IMR-90 (cell line): Measurements from ENCODE around the gene INSL3. TPM values are rescaled to one million over a fixed set of nuclear protein-coding genes. Genes with fewer than 3 reads are reported as not detected.
A peak's percentile ranks its signal among the peaks of the same experiment; 100 is the strongest.

Experiments
- ATAC-seq: fragments of 200-7000 bp; cut with Tn5 transposase; 2 replicates; pipeline ENCODE4 v1.9.1; 2020; ENCODE audit warnings: low read depth, mild to moderate bottlenecking, moderate library complexity
- BruUV-seq: library from RNA; stranded (reverse); fragments of 400-500 nt; replicated peaks from 2 replicates; lab custom pipeline; 2021; lab: Mats Ljungman, UMichigan
- CTCF ChIA-PET: fragments of 300-600 bp; formaldehyde crosslinking; extraction: SDS; loops from one replicate; lab custom pipeline; 2021; ENCODE audit warnings: antibody characterized with exemption; lab: Yijun Ruan, JAX
- POLR2A ChIA-PET: fragments of 300-600 bp; sonication (Branson Sonifier 250); formaldehyde crosslinking; loops from one replicate; lab custom pipeline; 2022; ENCODE audit warnings: antibody characterized with exemption; ENCODE audit not compliant: unreplicated experiment; lab: Charles Lee
- DNase-seq: peaks from one replicate; pipeline ENCODE4 v3.0.0; 2013
- H2AFZ ChIP-seq: replicated peaks from 2 replicates; pipeline ENCODE3; 2013; ENCODE audit warnings: low read length, mild to moderate bottlenecking; ENCODE audit not compliant: poor library complexity
- H2AK5ac ChIP-seq: 2 replicates; pipeline ENCODE4 v1.6.1; 2013; ENCODE audit warnings: low read depth, low read length, inconsistent platforms
- H2AK9ac ChIP-seq: replicated peaks from 2 replicates; pipeline ENCODE3; 2013; ENCODE audit warnings: mild to moderate bottlenecking, low read depth, low read length, moderate library complexity; ENCODE audit not compliant: poor library complexity
- H2BK120ac ChIP-seq: 2 replicates; pipeline ENCODE4 v1.6.1; 2013; ENCODE audit warnings: low read depth, low read length, inconsistent platforms
- H2BK15ac ChIP-seq: 3 replicates; pipeline ENCODE4 v1.6.1; 2013; ENCODE audit warnings: low read depth, low read length, inconsistent platforms
- H2BK20ac ChIP-seq: 2 replicates; pipeline ENCODE4 v1.6.1; 2013; ENCODE audit warnings: low read depth, mild to moderate bottlenecking, inconsistent platforms, low read length, moderate library complexity
- H2BK5ac ChIP-seq: 2 replicates; pipeline ENCODE4 v1.6.1; 2013; ENCODE audit warnings: mild to moderate bottlenecking, low read depth, low read length, inconsistent platforms; ENCODE audit not compliant: poor library complexity, severe bottlenecking
- H3K14ac ChIP-seq: replicated peaks from 2 replicates; pipeline ENCODE4 v1.6.1; 2013; ENCODE audit warnings: low read depth, low read length, inconsistent platforms
- H3K18ac ChIP-seq: 2 replicates; pipeline ENCODE4 v1.6.1; 2013; ENCODE audit warnings: low read depth, low read length, control low read depth
- H3K23ac ChIP-seq: 2 replicates; pipeline ENCODE4 v1.6.1; 2013; ENCODE audit warnings: low read depth, low read length, inconsistent platforms
- H3K27ac ChIP-seq: 2 replicates; pipeline ENCODE4 v1.5.1; 2013; ENCODE audit warnings: mild to moderate bottlenecking, control low read depth, low read length; ENCODE audit not compliant: insufficient read depth
- H3K27me3 ChIP-seq: 2 replicates; pipeline ENCODE4 v1.6.1; 2013; ENCODE audit warnings: low read length; ENCODE audit not compliant: control insufficient read depth, insufficient read depth
- H3K36me3 ChIP-seq: 2 replicates; pipeline ENCODE4 v1.6.1; 2013; ENCODE audit warnings: low read length, mixed read lengths; ENCODE audit not compliant: control insufficient read depth, insufficient read depth
- H3K4ac ChIP-seq: 2 replicates; pipeline ENCODE4 v1.6.1; 2013; ENCODE audit warnings: low read depth, low read length, inconsistent platforms
- H3K4me1 ChIP-seq: 2 replicates; pipeline ENCODE4 v1.6.1; 2013; ENCODE audit warnings: low read length, mixed read lengths; ENCODE audit not compliant: control insufficient read depth, insufficient read depth
- H3K4me2 ChIP-seq: 2 replicates; pipeline ENCODE4 v1.6.1; 2013; ENCODE audit warnings: low read depth, mild to moderate bottlenecking, control low read depth, low read length, moderate library complexity
- H3K4me3 ChIP-seq: 2 replicates; pipeline ENCODE4 v1.5.1; 2013; ENCODE audit warnings: low read depth, mild to moderate bottlenecking, control low read depth, low read length, moderate library complexity; ENCODE audit not compliant: insufficient read depth
- H3K56ac ChIP-seq: 2 replicates; pipeline ENCODE4 v1.6.1; 2013; ENCODE audit warnings: low read length, inconsistent platforms; ENCODE audit not compliant: insufficient read depth; ENCODE audit errors: extremely low read depth
- H3K79me1 ChIP-seq, 2 experiments: 2 replicates each; pipeline ENCODE4 v1.6.1; 2013; ENCODE audit warnings: low read length in 2 of 2, inconsistent platforms in 1 of 2, low read depth in 1 of 2
- H3K9ac ChIP-seq: 2 replicates; pipeline ENCODE4 v1.6.1; 2013; ENCODE audit warnings: low read depth, low read length, control low read depth
- H3K9me1 ChIP-seq: 2 replicates; pipeline ENCODE4 v1.6.1; 2013; ENCODE audit warnings: low read length, inconsistent platforms; ENCODE audit not compliant: insufficient read depth
- H3K9me3 ChIP-seq: 2 replicates; pipeline ENCODE4 v1.6.1; 2013; ENCODE audit warnings: low read length; ENCODE audit not compliant: control insufficient read depth, insufficient read depth
- H4K20me1 ChIP-seq: 2 replicates; pipeline ENCODE4 v1.6.1; 2013; ENCODE audit warnings: low read length, inconsistent platforms; ENCODE audit not compliant: insufficient read depth
- H4K5ac ChIP-seq: 2 replicates; pipeline ENCODE4 v1.6.1; 2013; ENCODE audit warnings: mild to moderate bottlenecking, low read depth, low read length, control low read depth
- H4K8ac ChIP-seq, 2 experiments: 2 replicates each; pipeline ENCODE4 v1.6.1; 2013; ENCODE audit warnings: low read depth in 2 of 2, low read length in 2 of 2, control low read depth in 1 of 2, inconsistent platforms in 1 of 2
- H4K91ac ChIP-seq: 2 replicates; pipeline ENCODE4 v1.6.1; 2013; ENCODE audit warnings: low read depth, low read length, inconsistent platforms; ENCODE audit not compliant: insufficient read depth
- BHLHE40 ChIP-seq: fragments of 150-350 bp; IDR thresholded peaks from 2 replicates; pipeline ENCODE4 v1.6.1; 2016; ENCODE audit warnings: mild to moderate bottlenecking, low read depth, low read length
- CTCF ChIP-seq: conservative IDR thresholded peaks from 2 replicates; pipeline ENCODE4 v1.5.1; 2012; ENCODE audit warnings: mild to moderate bottlenecking, low read depth, low read length, improper control_type of control experiment
- MAZ ChIP-seq: IDR thresholded peaks from 2 replicates; pipeline ENCODE4 v1.6.1; 2012; ENCODE audit warnings: low read depth, mild to moderate bottlenecking, low read length, improper control_type of control experiment, moderate library complexity, borderline replicate concordance
- MXI1 ChIP-seq: IDR thresholded peaks from 2 replicates; pipeline ENCODE4 v1.6.1; 2012; ENCODE audit warnings: low read depth, mild to moderate bottlenecking, low read length, moderate library complexity, borderline replicate concordance
- POLR2A ChIP-seq: IDR thresholded peaks from 2 replicates; pipeline ENCODE4 v1.6.1; 2012; ENCODE audit warnings: mild to moderate bottlenecking, low read depth, low read length
- RAD21 ChIP-seq: IDR thresholded peaks from 2 replicates; pipeline ENCODE4 v1.6.1; 2012; ENCODE audit warnings: low read length, improper control_type of control experiment
- RCOR1 ChIP-seq: IDR thresholded peaks from 2 replicates; pipeline ENCODE4 v1.6.1; 2012; ENCODE audit warnings: mild to moderate bottlenecking, low read length, improper control_type of control experiment; ENCODE audit not compliant: insufficient replicate concordance
- RFX5 ChIP-seq: IDR thresholded peaks from 2 replicates; pipeline ENCODE4 v1.8.0; 2012; ENCODE audit warnings: low read depth, mild to moderate bottlenecking, low read length, moderate library complexity
- SMC3 ChIP-seq: fragments of 150-350 bp; IDR thresholded peaks from 2 replicates; pipeline ENCODE4 v1.6.1; 2016; ENCODE audit warnings: low read depth, mild to moderate bottlenecking, antibody characterized with exemption, low read length, moderate library complexity
- WGBS, 2 experiments: methylation state at CpG; one replicate each; pipeline versions ENCODE4 v1.1.5 to v1.1.7; 2013; ENCODE audit warnings: missing lambda C conversion rate in 2 of 2; ENCODE audit not compliant: insufficient read length in 1 of 2; ENCODE audit errors: extremely low coverage in 2 of 2; 5-methylcytosine and 5-hydroxymethylcytosine counted together
- dilution Hi-C: fragments of 300-500 bp; cut with HindIII; formaldehyde crosslinking; loops from one replicate; pipeline ENCODE4 v1.14.3; 2018; ENCODE audit warnings: low sequenced_read_pairs; ENCODE audit not compliant: unreplicated experiment
- in situ Hi-C: fragments of 300-500 bp; cut with MboI; formaldehyde crosslinking; loops from 3 replicates; pipeline ENCODE4 v1.14.3; 2019; ENCODE audit warnings: low sequenced_read_pairs, inconsistent platforms, mixed read lengths
- intact Hi-C: fragments of 100-400 bp; cut with micrococcal nuclease; formaldehyde crosslinking; loops from 2 replicates; pipeline ENCODE4 v1.10.0; 2022
- polyA plus RNA-seq, 3 experiments: library from polyadenylated mRNA; depleted of rRNA; stranded (reverse); fragments of >200 nt; gene quantifications; 2 replicates each; pipeline ENCODE4 v1.2.3, GENCODE V29; 2012; ENCODE audit warnings: low replicate concordance in 1 of 3
- total RNA-seq: library from RNA; depleted of rRNA; stranded (reverse); fragments of >200 nt; gene quantifications from 2 replicates; pipeline ENCODE4 v1.2.3, GENCODE V29; 2012

Gene INSL3
- total and polyA plus RNA-seq, 2 of the 4 experiments (the other 2 are of a cell fraction), result not detected

GRCh38 chr19:17775245-17775927, 45.9 kb downstream of the INSL3 start:
- no peak for TF ChIP-seq POLR2A
- peak; percentile 65 for TF ChIP-seq CTCF
- TF ChIP-seq SMC3, result peak; percentile 64
- peak; percentile 51 for TF ChIP-seq RAD21
- no peak for TF ChIP-seq RFX5
- TF ChIP-seq MAZ, result no peak
- no peak for TF ChIP-seq RCOR1
- no peak for TF ChIP-seq BHLHE40
- TF ChIP-seq MXI1, result no peak
- no peak overlapping the region for H3K4me2 ChIP-seq
- H3K14ac ChIP-seq, result no peak overlapping the region
- no CpG with 5 or more reads among the region's 16 CpGs for WGBS, 2 experiments
- no peak overlapping the region for H3K27ac ChIP-seq
- no peak overlapping the region for H2AFZ ChIP-seq
- H2AK9ac ChIP-seq, result no peak overlapping the region
- no peak overlapping the region for H4K5ac ChIP-seq
- H2BK20ac ChIP-seq, result no peak overlapping the region
- intact Hi-C loops, result loop anchor here (2.0 kb wide), 1 partner anchor 71 kb away; no protein-coding TSS in a partner anchor
- no peaks in the 10 kb centered on the region for H4K20me1 ChIP-seq
- H2BK15ac ChIP-seq, result no peak overlapping the region
- H3K4ac ChIP-seq, result no peak overlapping the region
- dilution Hi-C loops, result no loop called here
- no peak overlapping the region for H3K23ac ChIP-seq
- H3K9ac ChIP-seq, result no peak overlapping the region
- H2BK120ac ChIP-seq, result no peak overlapping the region
- no peaks in the 10 kb centered on the region for H3K9me3 ChIP-seq
- ATAC-seq (peak; percentile 54; the same call in 1 of the 2 replicates), DNase-seq (peak; percentile 19)
- BruUV-seq, result no TSS peak
- no peak overlapping the region for H3K4me3 ChIP-seq
- H3K56ac ChIP-seq, result no peak overlapping the region
- no peaks in the 10 kb centered on the region for H3K79me1 ChIP-seq
- no peak overlapping the region for H2BK5ac ChIP-seq
- H3K9me1 ChIP-seq, result no peaks in the 10 kb centered on the region
- ChIA-PET POLR2A (no interaction called here), CTCF (no interaction called here)
- H3K27me3 ChIP-seq, result peaks cover under 1% of the 10 kb centered on the region; the same call in 1 of the 2 replicates
- no peaks in the 10 kb centered on the region for H3K36me3 ChIP-seq
- H3K18ac ChIP-seq, result no peak overlapping the region
- H3K4me1 ChIP-seq, result no peaks in the 10 kb centered on the region
- no peak overlapping the region for H4K91ac ChIP-seq
- in situ Hi-C loops, result no loop called here
- no peak overlapping the region for H4K8ac ChIP-seq
- H2AK5ac ChIP-seq, result no peak overlapping the region
